Upper lobe of left lung (tissue), 4 donors: ENCODE data around the gene ADAM19.

ENCODE experiments used
- CTCF ChIP-seq, 6 experiments: fragments of 450-650 bp in 4 of 6; fragments of 200-600 bp in 2 of 6; sonication (generic) in 2 of 6; IDR thresholded peaks; one replicate each; pipeline ENCODE4 v1.5.1; 2016 to 2019; ENCODE audit warnings: antibody characterized with exemption in 6 of 6
- POLR2A ChIP-seq, 4 donors: fragments of 450-650 bp; IDR thresholded peaks; one replicate each; pipeline ENCODE4 v1.5.1; 2016 to 2017; ENCODE audit warnings: antibody characterized with exemption in 4 of 4, mild to moderate bottlenecking in 2 of 4
- POLR2AphosphoS5 ChIP-seq, 2 donors: sonication (generic); formaldehyde crosslinking; IDR thresholded peaks; one replicate each; pipeline ENCODE4 v1.5.1; 2017; ENCODE audit warnings: antibody characterized with exemption in 2 of 2

GRCh38 chr5:157532022-157532421 is 43.6 kb downstream of the ADAM19 start:
- TF ChIP-seq CTCF (IDR thresholded peaks at IDR 0.05) (no peak), POLR2AphosphoS5 (IDR thresholded peaks at IDR 0.05) (no peak), POLR2A (IDR thresholded peaks at IDR 0.05) (no peak)
